COR-L47 (cell line): Measurements from ENCODE around the gene CLIP1.
"Not testable (repeated sequence)": the region's sequence is repeated elsewhere in the genome, so short reads cannot be mapped to it uniquely, and the experiment has no call there.

Source experiments
- DNase-seq: peaks from one replicate; lab custom pipeline; 2025; lab: John Stamatoyannopoulos, UW

Gene CLIP1

GRCh38 chr12:122421821-122422729 is at the start of gene CLIP1:
Gene CLIP1 (minus strand): TSS chr12:122422669. CDS start chr12:122380452, 42,217 bp downstream.
- peak; percentile 55 for DNase-seq

GRCh38 chr12:122471324-122472226 is 49.1 kb upstream of the CLIP1 start:
- DNase-seq, result peak; percentile 35

GRCh38 chr12:122470576-122470975 is 48.1 kb upstream of the CLIP1 start:
- not testable (repeated sequence) for DNase-seq

GRCh38 chr12:122469856-122470255 is 47.4 kb upstream of the CLIP1 start:
- DNase-seq, result not testable (repeated sequence)

- DNase-seq, result no peak
Measured at GRCh38 chr12:122467983-122468382, 45.5 kb upstream of the CLIP1 start.

GRCh38 chr12:122464317-122465042 is 42.0 kb upstream of the CLIP1 start:
- not testable (repeated sequence) for DNase-seq

- no peak for DNase-seq
Measured at GRCh38 chr12:122460641-122461040, 38.2 kb upstream of the CLIP1 start.

GRCh38 chr12:122460061-122460460 is 37.6 kb upstream of the CLIP1 start:
- no peak for DNase-seq

- DNase-seq, result no peak
Measured at GRCh38 chr12:122459211-122459610, 36.7 kb upstream of the CLIP1 start.

GRCh38 chr12:122458105-122459035 is 35.9 kb upstream of the CLIP1 start:
- no peak for DNase-seq

- DNase-seq, result no peak
Measured at GRCh38 chr12:122457627-122458026, 35.2 kb upstream of the CLIP1 start.

- DNase-seq, result no peak
Measured at GRCh38 chr12:122454739-122455138, 32.3 kb upstream of the CLIP1 start.

- no peak for DNase-seq
Measured at GRCh38 chr12:122454250-122454721, 31.8 kb upstream of the CLIP1 start.

GRCh38 chr12:122452701-122453285 is 30.3 kb upstream of the CLIP1 start:
- no peak for DNase-seq

- no peak for DNase-seq
Measured at GRCh38 chr12:122449317-122449716, 26.8 kb upstream of the CLIP1 start.

GRCh38 chr12:122447825-122448224 is 25.4 kb upstream of the CLIP1 start:
- DNase-seq, result not testable (repeated sequence)

GRCh38 chr12:122446390-122446789 is 23.9 kb upstream of the CLIP1 start:
- not testable (repeated sequence) for DNase-seq

- DNase-seq, result not testable (repeated sequence)
Measured at GRCh38 chr12:122444071-122444470, 21.6 kb upstream of the CLIP1 start.

- DNase-seq, result not testable (repeated sequence)
Measured at GRCh38 chr12:122438822-122439221, 16.4 kb upstream of the CLIP1 start.

GRCh38 chr12:122437656-122438121 is 15.2 kb upstream of the CLIP1 start:
- peak; percentile 49 for DNase-seq
